HepG2 (cell line): ENCODE data around the gene KIAA0930. TPM values are rescaled to one million over a fixed set of nuclear protein-coding genes. Genes with fewer than 3 reads are reported as not detected.
A peak's percentile ranks its signal among the peaks of the same experiment; 100 is the strongest.

Source experiments
- ATAC-seq: fragments of 200-7000 bp; cut with Tn5 transposase; 3 replicates; pipeline ENCODE4 v1.9.1; 2020; ENCODE audit warnings: mild to moderate bottlenecking, moderate library complexity
- BruUV-seq: library from RNA; stranded (reverse); fragments of 400-500 nt; replicated peaks from 2 replicates; lab custom pipeline; 2021; lab: Mats Ljungman, UMichigan
- CTCF ChIA-PET: fragments of 300-600 bp; formaldehyde crosslinking; extraction: SDS; loops from one replicate; lab custom pipeline; 2021; ENCODE audit warnings: low total read pairs, inconsistent platforms, low intra/inter-chr PET ratio; lab: Yijun Ruan, JAX
- POLR2A ChIA-PET: fragments of 350-600 bp; sonication (Branson Sonifier 250); formaldehyde crosslinking; loops from one replicate; lab custom pipeline; 2020; ENCODE audit warnings: antibody characterized with exemption, inconsistent platforms; lab: Yijun Ruan, JAX
- DNase-seq: peaks from one replicate; pipeline ENCODE4 v3.0.0-alpha.2; 2015; ENCODE audit warnings: low spot score
- FAIRE-seq: peaks from 3 replicates; lab custom pipeline; 2011; peaks lifted over from hg19 to GRCh38; lab: Jason Lieb, UNC
- H2AFZ ChIP-seq: one replicate; pipeline ENCODE4 v1.6.1; 2011; ENCODE audit warnings: low read length, inconsistent platforms
- H3K27ac ChIP-seq: fragments of 300-600 bp; 3 replicates; pipeline ENCODE4 v1.8.0; 2011; ENCODE audit warnings: mixed run types, mild to moderate bottlenecking, mixed read lengths, low read length, inconsistent platforms; ENCODE audit not compliant: insufficient read depth; ENCODE audit errors: extremely low read length
- H3K27me3 ChIP-seq, 2 experiments: fragments of 200-600 bp in 1 of 2; 2 replicates in 1 of 2; 3 replicates in 1 of 2; pipeline versions ENCODE4 v1.6.0 to v1.8.0; 2011; ENCODE audit warnings: low read length in 2 of 2, mild to moderate bottlenecking in 2 of 2, moderate library complexity in 2 of 2, inconsistent platforms in 1 of 2; ENCODE audit not compliant: insufficient read depth in 2 of 2, control insufficient read depth in 1 of 2
- H3K36me3 ChIP-seq, 2 experiments: fragments of 200-600 bp in 1 of 2; replicated peaks in 1 of 2; 2 replicates in 1 of 2; 3 replicates in 1 of 2; pipeline versions ENCODE4 v1.5.1 to v1.8.0; 2011; ENCODE audit warnings: low read length in 2 of 2, inconsistent platforms in 1 of 2; ENCODE audit not compliant: insufficient read depth in 2 of 2, control insufficient read depth in 1 of 2
- H3K4me1 ChIP-seq: 2 replicates; pipeline ENCODE4 v1.5.1; 2012; ENCODE audit warnings: low read length, inconsistent platforms; ENCODE audit not compliant: insufficient read depth
- H3K4me2 ChIP-seq: 2 replicates; pipeline ENCODE4 v1.6.0; 2011; ENCODE audit warnings: low read depth, low read length, inconsistent platforms
- H3K4me3 ChIP-seq, 3 experiments: fragments of 200-600 bp in 1 of 3; sonication (generic), shearing (Covaris generic) in 1 of 3; replicated peaks in 1 of 3; 2 replicates each; pipeline ENCODE4 v1.5.1; 2011 to 2016; ENCODE audit warnings: low read length in 3 of 3, inconsistent platforms in 2 of 3, low read depth in 2 of 3, mild to moderate bottlenecking in 2 of 3, control low read depth in 1 of 3, mixed read lengths in 1 of 3; ENCODE audit not compliant: insufficient read depth in 1 of 3
- H3K79me2 ChIP-seq: one replicate; pipeline ENCODE4 v1.6.1; 2011; ENCODE audit warnings: low read length, inconsistent platforms; ENCODE audit not compliant: insufficient read depth
- H3K9ac ChIP-seq: 2 replicates; pipeline ENCODE4 v1.6.0; 2011; ENCODE audit warnings: mild to moderate bottlenecking, low read depth, low read length, inconsistent platforms; ENCODE audit not compliant: insufficient read depth
- H3K9me3 ChIP-seq: 2 replicates; pipeline ENCODE4 v1.5.1; 2012; ENCODE audit warnings: mild to moderate bottlenecking, low read length
- H4K20me1 ChIP-seq: 2 replicates; pipeline ENCODE4 v1.6.0; 2011; ENCODE audit warnings: inconsistent platforms, mild to moderate bottlenecking, low read length, moderate library complexity; ENCODE audit not compliant: insufficient read depth
- AGO2 ChIP-seq: fragments of 200-400 bp; formaldehyde crosslinking; optimal IDR thresholded peaks from 2 replicates; pipeline ENCODE3; 2017; ENCODE audit warnings: mild to moderate bottlenecking, low read depth, low read length, moderate library complexity
- DMAP1 ChIP-seq: IDR thresholded peaks from 2 replicates; pipeline ENCODE4 v1.6.1; 2016
- HMGXB4 ChIP-seq, 2 experiments: sonication (generic) in 1 of 2; formaldehyde crosslinking in 1 of 2; IDR thresholded peaks; 2 replicates each; pipeline versions ENCODE4 v1.4.0 to v1.6.1; 2018 to 2020; ENCODE audit warnings: missing genetic modification reagents in 2 of 2, borderline replicate concordance in 1 of 2, low read depth in 1 of 2, mild to moderate bottlenecking in 1 of 2, missing biosample characterization in 1 of 2
- HOXA9 ChIP-seq: sonication (generic); formaldehyde crosslinking; IDR thresholded peaks from 2 replicates; pipeline ENCODE4 v1.8.1; 2022; ENCODE audit warnings: missing genetic modification reagents, mild to moderate bottlenecking, moderate library complexity, borderline replicate concordance
- KDM5A ChIP-seq: fragments of 200-600 bp; sonication (generic); IDR thresholded peaks from 2 replicates; pipeline ENCODE4 v1.7.0; 2018; ENCODE audit warnings: antibody characterized with exemption, mild to moderate bottlenecking, low read length, borderline replicate concordance
- KLF11 ChIP-seq: IDR thresholded peaks from 2 replicates; pipeline ENCODE4 v1.6.1; 2016; ENCODE audit warnings: missing compliant biosample characterization
- NFYB ChIP-seq: sonication (generic); formaldehyde crosslinking; IDR thresholded peaks from 2 replicates; pipeline ENCODE4 v1.4.0; 2020; ENCODE audit warnings: missing genetic modification reagents
- SNAI1 ChIP-seq: sonication (generic); formaldehyde crosslinking; IDR thresholded peaks from 2 replicates; pipeline ENCODE4 v1.5.0; 2020; ENCODE audit warnings: mild to moderate bottlenecking, missing genetic modification reagents, borderline replicate concordance
- TAF1 ChIP-seq: sonication (generic); formaldehyde crosslinking; IDR thresholded peaks from 2 replicates; pipeline ENCODE4 v1.4.0; 2020; ENCODE audit warnings: missing genetic modification reagents
- ZIK1 ChIP-seq: sonication (generic); formaldehyde crosslinking; IDR thresholded peaks from 2 replicates; pipeline ENCODE4 v1.5.0; 2020; ENCODE audit warnings: mild to moderate bottlenecking, low read depth, missing genetic modification reagents, borderline replicate concordance
- ZMYM2 ChIP-seq: sonication (generic); formaldehyde crosslinking; IDR thresholded peaks from 2 replicates; pipeline ENCODE4 v1.8.0; 2022; ENCODE audit warnings: mild to moderate bottlenecking, missing genetic modification reagents
- ZMYM4 ChIP-seq: sonication (generic); formaldehyde crosslinking; IDR thresholded peaks from 2 replicates; pipeline ENCODE4 v1.8.1; 2023; ENCODE audit warnings: mild to moderate bottlenecking, missing genetic modification reagents
- ZNF24 ChIP-seq: fragments of 450-650 bp; IDR thresholded peaks from 2 replicates; pipeline ENCODE4 v1.6.1; 2017; ENCODE audit warnings: antibody characterized with exemption, mild to moderate bottlenecking
- ZNF256 ChIP-seq: sonication (generic); formaldehyde crosslinking; conservative IDR thresholded peaks from 2 replicates; pipeline ENCODE4 v1.4.0; 2020; ENCODE audit warnings: missing genetic modification reagents
- ZNF549 ChIP-seq: sonication (generic); formaldehyde crosslinking; IDR thresholded peaks from 2 replicates; pipeline ENCODE4 v1.5.0; 2020; ENCODE audit warnings: missing genetic modification reagents
- ZNF605 ChIP-seq: sonication (generic); formaldehyde crosslinking; IDR thresholded peaks from 2 replicates; pipeline ENCODE4 v1.8.0; 2022; ENCODE audit warnings: mild to moderate bottlenecking, missing genetic modification reagents
- ZNF740 ChIP-seq: sonication (generic); formaldehyde crosslinking; IDR thresholded peaks from 2 replicates; pipeline ENCODE4 v1.4.0; 2020; ENCODE audit warnings: missing genetic modification reagents
- ZNF841 ChIP-seq: sonication (generic); formaldehyde crosslinking; IDR thresholded peaks from 2 replicates; pipeline ENCODE4 v1.8.1; 2023; ENCODE audit warnings: missing genetic modification reagents, borderline replicate concordance
- ZSCAN25 ChIP-seq: sonication (generic); formaldehyde crosslinking; IDR thresholded peaks from 2 replicates; pipeline ENCODE4 v1.8.0; 2022; ENCODE audit warnings: mild to moderate bottlenecking, missing genetic modification reagents
- WGBS: methylation state at CpG from one replicate; pipeline ENCODE4 v1.1.6; 2017; ENCODE audit warnings: low lambda C conversion rate; 5-methylcytosine and 5-hydroxymethylcytosine counted together
- in situ Hi-C: cut with HindIII; loops from 2 replicates; pipeline ENCODE4 v1.10.0; 2017; ENCODE audit warnings: low pct_unique_long_range_greater_than_20kb; ENCODE audit not compliant: extremely low pct_ligation_motif_present
- intact Hi-C: fragments of 100-400 bp; cut with micrococcal nuclease; formaldehyde crosslinking; loops from one replicate; pipeline ENCODE4 v1.10.0; 2022; ENCODE audit not compliant: unreplicated experiment
- polyA plus RNA-seq, 8 experiments: library from polyadenylated mRNA; depleted of rRNA in 3 of 8; stranded (reverse) in 7 of 8; unstranded in 1 of 8; fragments of >200 nt; fragmentation: Illumina TruSeq in 4 of 8; extraction: Trizol in 4 of 8; gene quantifications; 2 replicates each; pipeline versions ENCODE4 v1.2.1 to v1.2.3, GENCODE V29; 2011 to 2016; ENCODE audit warnings: low read depth in 4 of 8, missing spikeins in 1 of 8, mixed read lengths in 1 of 8; ENCODE audit not compliant: insufficient read depth in 1 of 8
- total RNA-seq, 5 experiments: library from RNA; depleted of rRNA; stranded (reverse); fragments of >200 nt; fragmentation: Illumina TruSeq; extraction: Trizol; gene quantifications; 2 replicates each; pipeline ENCODE4 v1.2.3, GENCODE V29; 2016; ENCODE audit warnings: low read depth in 1 of 5
- TF ChIP-seq, protein P1 (sequence below): IDR thresholded peaks from 2 replicates; pipeline ENCODE4 v1.6.1; 2016
- TF ChIP-seq, protein P2 (sequence below): sonication (generic); formaldehyde crosslinking; IDR thresholded peaks from 2 replicates; pipeline ENCODE4 v1.8.1; 2023; ENCODE audit warnings: mild to moderate bottlenecking, moderate library complexity, missing genetic modification reagents

Gene KIAA0930
- total and polyA plus RNA-seq, 2 of the 13 experiments (the other 11 are each of a cell fraction or from before 2014, with no cell fraction given) = 27.0 to 38.2 TPM

- ATAC-seq = peak; percentile 93
- WGBS = 13% methylated on average over 15 of the region's 17 CpGs
- CTCF ChIA-PET = interaction anchor here (0.5 to 1.5 kb wide), 2 partner anchors 160 to 162 kb away, joined by 3 to 8 read pairs; no protein-coding TSS in a partner anchor
- Histone ChIP-seq H4K20me1 (no peaks in the 10 kb centered on the region), H3K9me3 (no peaks in the 10 kb centered on the region), H3K4me3 (peak overlapping the region in 1 of 3 experiments; percentile 43; a peak in 2 of 6 replicates), H3K4me1 (peaks cover 46% of the 10 kb centered on the region), H2AFZ (peak overlapping the region; percentile 55), H3K27me3 (peaks cover 7 to 18% of the 10 kb centered on the region in 2 experiments; a peak in 4 of 5 replicates), H3K4me2 (peak overlapping the region; percentile 73), H3K27ac (no peak overlapping the region), H3K79me2 (no peaks in the 10 kb centered on the region), H3K9ac (peak overlapping the region; percentile 42; the same call in 1 of the 2 replicates), H3K36me3 (no peaks in the 10 kb centered on the region)
- POLR2A ChIA-PET = interaction anchor here (1.1 to 1.5 kb wide), 3 partner anchors 10 to 19 kb away, joined by 3 to 7 read pairs (median 6); no protein-coding TSS in a partner anchor
- peak; percentile 79 for FAIRE-seq
- DNase-seq = peak; percentile 75
- no TSS peak for BruUV-seq
- intact Hi-C loops = loop anchor here (2.0 to 10.0 kb wide), 5 partner anchors 17 to 291 kb away; no protein-coding TSS in a partner anchor
- in situ Hi-C loops = loop anchor here (5.0 kb wide), 1 partner anchor 161 kb away; no protein-coding TSS in a partner anchor
- TF ChIP-seq ZMYM2 (CRISPR knock-in tag) (peak; percentile 74), KLF11 (CRISPR knock-in tag) (0 out of 2 replicates have a peak, but pooled peaks have one; percentile 71), HOXA9 (no peak), NFYB (CRISPR knock-in tag) (peak; percentile 43; the same call in 1 of the 2 replicates), ZMYM4 (CRISPR knock-in tag) (peak; percentile 79), SNAI1 (CRISPR knock-in tag) (no peak), ZNF605 (CRISPR knock-in tag) (peak; percentile 85), HMGXB4 (CRISPR knock-in tag; IDR thresholded peaks at IDR 0.05; ENCODE audit: borderline replicate concordance in 1 of 2, low read depth in 1 of 2) (peak; percentile 69 to 95; a peak in 3 of 4 replicates), TAF1 (CRISPR knock-in tag) (no peak), ZNF24 (no peak), DMAP1 (peak; percentile 92; the same call in 1 of the 2 replicates), ZNF256 (CRISPR knock-in tag) (no peak), ZNF841 (CRISPR knock-in tag) (no peak), KDM5A (no peak), ZNF740 (no peak), ZSCAN25 (CRISPR knock-in tag) (peak; percentile 94), ZIK1 (CRISPR knock-in tag) (no peak), ZNF549 (CRISPR knock-in tag) (no peak), AGO2 (no peak)
- TF ChIP-seq, protein P1, sequence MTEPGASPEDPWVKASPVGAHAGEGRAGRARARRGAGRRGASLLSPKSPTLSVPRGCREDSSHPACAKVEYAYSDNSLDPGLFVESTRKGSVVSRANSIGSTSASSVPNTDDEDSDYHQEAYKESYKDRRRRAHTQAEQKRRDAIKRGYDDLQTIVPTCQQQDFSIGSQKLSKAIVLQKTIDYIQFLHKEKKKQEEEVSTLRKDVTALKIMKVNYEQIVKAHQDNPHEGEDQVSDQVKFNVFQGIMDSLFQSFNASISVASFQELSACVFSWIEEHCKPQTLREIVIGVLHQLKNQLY (CRISPR knock-in tag) = peak; percentile 30; the same call in 1 of the 2 replicates
- TF ChIP-seq, protein P2, sequence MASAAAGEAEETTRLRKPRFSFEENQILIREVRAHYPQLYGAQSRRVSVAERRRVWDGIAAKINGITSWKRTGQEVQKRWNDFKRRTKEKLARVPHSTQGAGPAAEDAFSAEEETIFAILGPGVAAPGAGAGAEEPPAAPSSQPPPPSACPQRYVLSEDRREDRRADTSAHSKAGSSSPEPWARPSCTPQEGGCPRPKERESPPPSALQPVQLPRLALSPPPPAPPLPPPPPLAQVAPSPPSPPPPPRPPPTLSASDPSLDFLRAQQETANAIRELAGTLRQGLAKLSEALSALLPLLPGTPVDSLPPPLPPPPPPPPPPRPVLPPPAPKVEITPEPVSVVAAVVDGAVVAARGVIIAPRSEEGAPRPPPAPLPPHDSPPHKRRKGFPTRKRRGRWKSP (CRISPR knock-in tag) = no peak
Observed at GRCh38 chr22:45263463-45264269, 23.0 kb upstream of the KIAA0930 start.
